Measurements from ENCODE around the gene NWD2. TPM values are rescaled to one million over a fixed set of nuclear protein-coding genes. Genes with fewer than 3 reads are reported as not detected.

Gene NWD2
- total and polyA plus RNA-seq, 3 donors from 2014 or later: 0.12 to 0.63 (median 0.50) TPM

DNA sequence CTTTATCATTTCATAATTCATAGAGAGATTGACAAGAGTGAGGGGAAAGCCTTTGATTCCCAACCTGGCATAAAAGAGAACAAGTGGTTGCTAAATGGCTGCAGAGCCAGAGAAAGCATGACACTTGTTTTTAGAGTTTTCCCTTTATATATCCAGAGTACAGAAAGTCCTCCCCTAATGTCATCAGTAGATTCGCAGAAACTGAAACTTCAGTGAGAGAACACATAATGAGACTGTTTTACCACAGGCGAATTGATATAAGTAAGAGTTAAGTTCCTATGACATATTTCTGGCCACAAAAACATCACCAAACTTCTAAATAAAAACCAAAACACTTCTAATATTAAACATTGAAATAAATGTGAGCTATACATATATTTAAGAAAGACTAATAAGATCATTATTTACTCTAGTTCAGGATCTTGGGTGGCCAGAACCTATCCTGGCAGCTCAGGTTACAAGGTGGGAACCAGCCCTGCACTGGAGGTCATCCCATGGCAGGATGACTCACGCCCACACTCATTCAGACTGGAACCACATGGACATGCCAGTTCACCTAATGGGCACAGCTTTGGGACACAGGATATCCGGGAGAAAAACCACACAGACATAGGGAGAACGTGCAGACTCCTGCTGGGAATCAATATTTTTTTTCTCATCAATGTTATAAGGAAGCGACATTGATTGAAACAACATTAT is 35.5 kb downstream of the NWD2 start:
- intact Hi-C loops (cut with DNase I; ENCODE audit: low total_unique reads): no loop called here
- Histone ChIP-seq H3K36me3 (ENCODE audit: low read depth, missing control alignments) (no peaks in the 10 kb centered on the region), H3K4me3 (no peak overlapping the region), H3K27me3 (no peaks in the 10 kb centered on the region), H3K9me3 (no peaks in the 10 kb centered on the region), H3K27ac (no peak overlapping the region), H3K4me1 (no peaks in the 10 kb centered on the region)
- no peak for DNase-seq
- TF ChIP-seq, protein P1, sequence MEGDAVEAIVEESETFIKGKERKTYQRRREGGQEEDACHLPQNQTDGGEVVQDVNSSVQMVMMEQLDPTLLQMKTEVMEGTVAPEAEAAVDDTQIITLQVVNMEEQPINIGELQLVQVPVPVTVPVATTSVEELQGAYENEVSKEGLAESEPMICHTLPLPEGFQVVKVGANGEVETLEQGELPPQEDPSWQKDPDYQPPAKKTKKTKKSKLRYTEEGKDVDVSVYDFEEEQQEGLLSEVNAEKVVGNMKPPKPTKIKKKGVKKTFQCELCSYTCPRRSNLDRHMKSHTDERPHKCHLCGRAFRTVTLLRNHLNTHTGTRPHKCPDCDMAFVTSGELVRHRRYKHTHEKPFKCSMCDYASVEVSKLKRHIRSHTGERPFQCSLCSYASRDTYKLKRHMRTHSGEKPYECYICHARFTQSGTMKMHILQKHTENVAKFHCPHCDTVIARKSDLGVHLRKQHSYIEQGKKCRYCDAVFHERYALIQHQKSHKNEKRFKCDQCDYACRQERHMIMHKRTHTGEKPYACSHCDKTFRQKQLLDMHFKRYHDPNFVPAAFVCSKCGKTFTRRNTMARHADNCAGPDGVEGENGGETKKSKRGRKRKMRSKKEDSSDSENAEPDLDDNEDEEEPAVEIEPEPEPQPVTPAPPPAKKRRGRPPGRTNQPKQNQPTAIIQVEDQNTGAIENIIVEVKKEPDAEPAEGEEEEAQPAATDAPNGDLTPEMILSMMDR (IDR thresholded peaks at IDR 0.05): no peak
- no peak for TF ChIP-seq POLR2A (IDR thresholded peaks at IDR 0.05)
- 79 to 85% methylated on average over 6 of the region's 6 CpGs for WGBS, 2 donors

DNA sequence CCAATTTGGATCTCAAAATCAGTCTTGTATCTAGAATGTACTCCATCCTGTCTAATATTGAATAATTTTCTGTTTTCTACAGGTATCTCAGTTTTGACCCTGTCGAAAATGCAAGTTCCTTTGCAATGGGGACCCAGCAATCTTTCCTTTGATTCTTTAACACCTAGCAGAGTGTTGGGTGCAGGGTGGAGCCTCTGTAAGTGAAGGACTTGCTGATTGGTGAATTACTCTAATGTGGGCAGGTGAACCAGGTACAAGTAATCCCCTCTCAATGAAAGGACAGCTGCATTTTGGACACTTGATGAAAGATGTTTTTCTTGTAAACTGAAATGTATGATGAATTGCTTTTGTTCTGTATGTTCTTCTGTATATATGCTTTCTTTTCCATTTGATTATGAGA is 54.9 kb downstream of the NWD2 start:
- WGBS, 2 donors: 79 to 82% methylated on average over 1 of the region's 1 CpG
- Histone ChIP-seq H3K4me1 (no peaks in the 10 kb centered on the region), H3K36me3 (ENCODE audit: low read depth, missing control alignments) (no peaks in the 10 kb centered on the region), H3K4me3 (no peak overlapping the region), H3K9me3 (no peaks in the 10 kb centered on the region), H3K27ac (no peak overlapping the region), H3K27me3 (no peaks in the 10 kb centered on the region)
- intact Hi-C loops (cut with DNase I; ENCODE audit: low total_unique reads): no loop called here
- TF ChIP-seq, protein P1 (IDR thresholded peaks at IDR 0.05): no peak
- TF ChIP-seq POLR2A (IDR thresholded peaks at IDR 0.05): no peak
- no peak for DNase-seq

DNA sequence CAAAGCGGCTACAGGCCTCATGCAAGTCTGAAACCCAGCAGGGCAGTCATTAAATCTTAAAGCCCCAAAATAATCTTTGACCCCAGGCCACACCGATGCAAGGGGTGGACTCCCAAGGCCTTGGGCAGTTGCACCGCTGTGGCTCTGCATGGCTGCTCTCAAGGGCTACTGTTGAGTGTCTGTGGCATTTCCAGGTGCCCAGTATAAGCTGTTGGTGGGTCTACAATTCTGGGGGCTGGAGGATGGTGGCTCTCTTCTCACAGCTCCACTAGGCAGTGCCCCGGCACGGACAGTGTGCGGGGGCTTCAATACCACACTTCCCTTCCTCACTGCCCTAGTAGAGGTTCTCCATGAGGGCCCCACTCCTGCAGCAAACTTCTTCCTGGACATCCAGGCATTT is 60.1 kb downstream of the NWD2 start:
- WGBS, 2 donors: 60 to 100% methylated on average over 3 to 6 of the region's 6 CpGs
- Histone ChIP-seq H3K4me1 (no peaks in the 10 kb centered on the region), H3K4me3 (no peak overlapping the region), H3K9me3 (no peaks in the 10 kb centered on the region), H3K36me3 (ENCODE audit: low read depth, missing control alignments) (no peaks in the 10 kb centered on the region), H3K27ac (no peak overlapping the region), H3K27me3 (no peaks in the 10 kb centered on the region)
- intact Hi-C loops (cut with DNase I; ENCODE audit: low total_unique reads): no loop called here
- no peak for DNase-seq
- TF ChIP-seq, protein P1 (IDR thresholded peaks at IDR 0.05): no peak
- no peak for TF ChIP-seq POLR2A (IDR thresholded peaks at IDR 0.05)

DNA sequence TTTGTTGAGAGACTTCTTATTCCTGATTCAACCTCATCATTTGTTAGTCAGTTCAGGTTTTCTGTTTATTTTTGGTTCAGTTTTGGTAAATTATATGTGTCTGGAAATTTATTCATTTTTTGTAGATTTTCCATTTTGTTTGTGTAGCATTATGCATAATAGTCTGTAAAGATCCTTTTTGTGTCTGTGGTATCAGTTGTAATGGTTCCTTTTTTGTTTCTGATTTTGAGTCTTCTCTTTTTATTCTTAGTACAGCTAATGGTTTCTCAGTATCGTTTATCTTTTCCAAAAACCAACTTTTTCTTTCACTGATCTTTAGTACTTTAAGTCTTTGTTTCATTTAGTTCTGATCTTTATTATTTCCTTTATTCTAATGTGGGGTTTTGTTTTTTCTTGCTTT is 61.4 kb downstream of the NWD2 start:
- H3K4me3 ChIP-seq: no peak overlapping the region
- intact Hi-C loops (cut with DNase I; ENCODE audit: low total_unique reads): no loop called here
- no peak overlapping the region for H3K27ac ChIP-seq
- H3K27me3 ChIP-seq: no peaks in the 10 kb centered on the region
- H3K36me3 ChIP-seq (ENCODE audit: low read depth, missing control alignments): no peaks in the 10 kb centered on the region
- no peak for DNase-seq
- H3K4me1 ChIP-seq: no peaks in the 10 kb centered on the region
- no peaks in the 10 kb centered on the region for H3K9me3 ChIP-seq
- TF ChIP-seq, protein P1 (IDR thresholded peaks at IDR 0.05): no peak
- no peak for TF ChIP-seq POLR2A (IDR thresholded peaks at IDR 0.05)
- 82 to 88% methylated on average over 1 of the region's 1 CpG for WGBS, 2 donors

DNA sequence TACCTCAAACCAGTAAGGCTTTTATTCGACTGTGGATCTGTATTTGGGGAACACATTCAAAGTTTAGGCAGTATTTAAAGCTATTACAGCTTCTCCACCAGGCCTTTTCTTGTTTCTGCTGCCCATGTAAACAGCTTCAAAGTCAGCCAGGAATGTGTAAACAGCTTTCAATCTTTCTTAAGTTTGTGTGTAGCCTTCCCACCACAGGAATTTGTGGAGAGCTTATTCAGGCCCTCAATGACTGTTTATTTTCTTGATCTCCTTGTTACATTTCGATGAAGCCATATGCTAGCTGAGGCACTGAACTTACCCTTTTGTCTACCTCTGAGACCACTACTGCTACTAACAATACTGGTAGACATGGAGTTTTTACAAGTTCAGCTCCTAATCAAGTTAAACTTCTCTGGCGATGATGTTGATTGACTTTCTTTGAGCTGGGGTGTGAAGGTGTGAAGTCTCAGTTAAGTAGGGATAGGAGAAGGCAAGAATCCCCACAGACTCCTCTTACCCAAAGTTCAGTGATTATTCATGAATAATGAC is 72.6 kb downstream of the NWD2 start:
- H3K4me3 ChIP-seq: no peak overlapping the region
- no peaks in the 10 kb centered on the region for H3K4me1 ChIP-seq
- no peak for DNase-seq
- no peak for TF ChIP-seq POLR2A (IDR thresholded peaks at IDR 0.05)
- TF ChIP-seq, protein P1 (IDR thresholded peaks at IDR 0.05): no peak
- no peaks in the 10 kb centered on the region for H3K27me3 ChIP-seq
- H3K27ac ChIP-seq: no peak overlapping the region
- H3K36me3 ChIP-seq (ENCODE audit: low read depth, missing control alignments): no peaks in the 10 kb centered on the region
- H3K9me3 ChIP-seq: no peaks in the 10 kb centered on the region
- WGBS, 2 donors: 50 to 66% methylated on average over 3 of the region's 3 CpGs
- intact Hi-C loops (cut with DNase I; ENCODE audit: low total_unique reads): no loop called here

Data from testis (tissue), 3 donors.